Mesothelial cell of epicardium (in vitro differentiated cells): Measurements from ENCODE around the gene ATXN7L2. TPM values are rescaled to one million over a fixed set of nuclear protein-coding genes. Genes with fewer than 3 reads are reported as not detected.
"Not testable (repeated sequence)": the region's sequence is repeated elsewhere in the genome, so short reads cannot be mapped to it uniquely, and the experiment has no call there.

ENCODE experiments used
- DNase-seq, 2 experiments: peaks; one replicate each; pipeline ENCODE4 v3.0.0; 2021; ENCODE audit warnings: low spot score in 2 of 2; ENCODE audit not compliant: unreplicated experiment in 2 of 2
- H3K27ac Mint-ChIP-seq: 2 replicates; pipeline ENCODE4 v1.8.0; 2021; ENCODE audit warnings: mixed read lengths
- H3K27me3 Mint-ChIP-seq: 2 replicates; pipeline ENCODE4 v1.8.0; 2021; ENCODE audit warnings: low read depth, mixed read lengths
- H3K36me3 Mint-ChIP-seq: 2 replicates; pipeline ENCODE4 v1.8.0; 2021; ENCODE audit warnings: mixed read lengths
- H3K4me1 Mint-ChIP-seq: 2 replicates; pipeline ENCODE4 v1.8.0; 2021; ENCODE audit warnings: mixed read lengths
- H3K4me3 Mint-ChIP-seq: 2 replicates; pipeline ENCODE4 v1.8.0; 2021; ENCODE audit warnings: mild to moderate bottlenecking, moderate library complexity, mixed read lengths
- H3K9me3 Mint-ChIP-seq: 2 replicates; pipeline ENCODE4 v1.8.0; 2021; ENCODE audit warnings: mixed read lengths
- CTCF ChIP-seq: fragments of 200-600 bp; sonication (generic); IDR thresholded peaks from one replicate; pipeline ENCODE4 v1.5.0; 2021; ENCODE audit warnings: antibody characterized with exemption; ENCODE audit not compliant: unreplicated experiment
- total RNA-seq: library from RNA; stranded (reverse); gene quantifications from 3 replicates; pipeline ENCODE4 v1.2.1, GENCODE V29; 2021

ATXN7L2 gene
- total RNA-seq, 1 donor from 2014 or later, result 13.8 TPM

GRCh38 chr1:109443476-109443875 is 40.2 kb upstream of the ATXN7L2 start:
- H3K36me3 Mint-ChIP-seq, result no peaks in the 10 kb centered on the region
- no peak overlapping the region for H3K4me3 Mint-ChIP-seq
- no peak for DNase-seq
- TF ChIP-seq CTCF, result no peak
- no peaks in the 10 kb centered on the region for H3K9me3 Mint-ChIP-seq
- H3K4me1 Mint-ChIP-seq, result peaks cover 14% of the 10 kb centered on the region
- no peak overlapping the region for H3K27ac Mint-ChIP-seq
- peaks cover 18% of the 10 kb centered on the region for H3K27me3 Mint-ChIP-seq

- Mint-ChIP-seq H3K4me3 (no peak overlapping the region), H3K4me1 (peaks cover 14% of the 10 kb centered on the region), H3K27me3 (peaks cover 22% of the 10 kb centered on the region), H3K27ac (no peak overlapping the region), H3K9me3 (no peaks in the 10 kb centered on the region), H3K36me3 (no peaks in the 10 kb centered on the region)
- no peak for TF ChIP-seq CTCF
- no peak for DNase-seq
Measured at GRCh38 chr1:109444346-109444745, 39.4 kb upstream of the ATXN7L2 start.

GRCh38 chr1:109445949-109446695 is 37.6 kb upstream of the ATXN7L2 start:
- peak overlapping the region; percentile 75 for H3K27ac Mint-ChIP-seq
- peaks cover 35% of the 10 kb centered on the region for H3K27me3 Mint-ChIP-seq
- H3K4me1 Mint-ChIP-seq, result peaks cover 14% of the 10 kb centered on the region
- DNase-seq, H3K36me3 Mint-ChIP-seq, H3K9me3 Mint-ChIP-seq, H3K4me3 Mint-ChIP-seq: not testable (repeated sequence)

GRCh38 chr1:109447524-109447923 is 36.2 kb upstream of the ATXN7L2 start:
- H3K4me3 Mint-ChIP-seq, result no peak overlapping the region
- H3K36me3 Mint-ChIP-seq, result no peaks in the 10 kb centered on the region
- H3K9me3 Mint-ChIP-seq, result peaks cover 12% of the 10 kb centered on the region
- H3K27ac Mint-ChIP-seq, result no peak overlapping the region
- peaks cover 35% of the 10 kb centered on the region for H3K27me3 Mint-ChIP-seq
- DNase-seq, result no peak
- TF ChIP-seq CTCF, result no peak
- peaks cover 14% of the 10 kb centered on the region for H3K4me1 Mint-ChIP-seq

GRCh38 chr1:109454497-109455133 is 29.1 kb upstream of the ATXN7L2 start:
- Mint-ChIP-seq H3K36me3 (no peaks in the 10 kb centered on the region), H3K4me3 (no peak overlapping the region), H3K27ac (no peak overlapping the region), H3K9me3 (peaks cover 40% of the 10 kb centered on the region), H3K4me1 (no peaks in the 10 kb centered on the region), H3K27me3 (peaks cover 29% of the 10 kb centered on the region)
- no peak for DNase-seq
- no peak for TF ChIP-seq CTCF

GRCh38 chr1:109457819-109458218 is 25.9 kb upstream of the ATXN7L2 start:
- Mint-ChIP-seq H3K27me3 (peaks cover 50% of the 10 kb centered on the region), H3K4me1 (no peaks in the 10 kb centered on the region), H3K27ac (no peak overlapping the region), H3K9me3 (peaks cover 30% of the 10 kb centered on the region), H3K36me3 (no peaks in the 10 kb centered on the region), H3K4me3 (no peak overlapping the region)
- TF ChIP-seq CTCF, result no peak
- DNase-seq, result no peak
